Measurements from ENCODE around the gene APOC3.

DNA sequence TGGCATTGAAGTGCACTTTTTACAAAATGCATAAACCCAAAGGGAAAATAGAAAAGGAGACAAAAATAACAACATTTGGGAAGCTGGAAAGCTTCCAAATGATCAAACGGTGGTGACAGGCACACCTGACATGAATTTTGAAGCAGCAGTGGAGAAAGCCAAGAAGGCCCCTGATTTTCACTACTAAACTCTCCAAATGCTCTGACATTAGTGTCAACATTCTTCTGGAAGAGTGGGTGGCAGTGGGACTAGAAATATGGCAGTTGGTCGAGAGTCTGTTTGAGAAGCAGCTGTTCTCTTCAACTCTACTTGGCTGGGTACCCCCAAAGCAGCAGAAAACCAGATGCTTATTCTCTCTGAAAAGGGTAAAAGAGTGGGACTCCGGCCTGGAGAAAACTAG lies 25.7 kb upstream of the APOC3 start:
- TF ChIP-seq, protein P1, sequence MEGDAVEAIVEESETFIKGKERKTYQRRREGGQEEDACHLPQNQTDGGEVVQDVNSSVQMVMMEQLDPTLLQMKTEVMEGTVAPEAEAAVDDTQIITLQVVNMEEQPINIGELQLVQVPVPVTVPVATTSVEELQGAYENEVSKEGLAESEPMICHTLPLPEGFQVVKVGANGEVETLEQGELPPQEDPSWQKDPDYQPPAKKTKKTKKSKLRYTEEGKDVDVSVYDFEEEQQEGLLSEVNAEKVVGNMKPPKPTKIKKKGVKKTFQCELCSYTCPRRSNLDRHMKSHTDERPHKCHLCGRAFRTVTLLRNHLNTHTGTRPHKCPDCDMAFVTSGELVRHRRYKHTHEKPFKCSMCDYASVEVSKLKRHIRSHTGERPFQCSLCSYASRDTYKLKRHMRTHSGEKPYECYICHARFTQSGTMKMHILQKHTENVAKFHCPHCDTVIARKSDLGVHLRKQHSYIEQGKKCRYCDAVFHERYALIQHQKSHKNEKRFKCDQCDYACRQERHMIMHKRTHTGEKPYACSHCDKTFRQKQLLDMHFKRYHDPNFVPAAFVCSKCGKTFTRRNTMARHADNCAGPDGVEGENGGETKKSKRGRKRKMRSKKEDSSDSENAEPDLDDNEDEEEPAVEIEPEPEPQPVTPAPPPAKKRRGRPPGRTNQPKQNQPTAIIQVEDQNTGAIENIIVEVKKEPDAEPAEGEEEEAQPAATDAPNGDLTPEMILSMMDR (IDR thresholded peaks at IDR 0.05 in 2 of 3, conservative IDR thresholded peaks at IDR 0.05 in 1 of 3; ENCODE audit: borderline replicate concordance in 1 of 3, insufficient read depth in 1 of 3, low read depth in 2 of 3, low read length in 2 of 3): no peak
- TF ChIP-seq SP1 (IDR thresholded peaks at IDR 0.05; ENCODE audit: low read depth) (no peak), POLR2AphosphoS5 (IDR thresholded peaks at IDR 0.05; ENCODE audit: low read depth, low read length) (no peak), RAD21 (IDR thresholded peaks at IDR 0.05; ENCODE audit: low read depth) (no peak), JUND (IDR thresholded peaks at IDR 0.05) (no peak), POLR2A (IDR thresholded peaks at IDR 0.05; ENCODE audit: borderline replicate concordance, extremely low read depth, insufficient read depth, insufficient read length) (no peak), YY1 (IDR thresholded peaks at IDR 0.05; ENCODE audit: extremely low read depth, insufficient replicate concordance, low read depth, low read length) (no peak)

Data from HCT116 (cell line).